ENCODE measurements around the gene MRPL39.
A peak's percentile ranks its signal among the peaks of the same experiment; 100 is the strongest.

MRPL39 gene

DNA sequence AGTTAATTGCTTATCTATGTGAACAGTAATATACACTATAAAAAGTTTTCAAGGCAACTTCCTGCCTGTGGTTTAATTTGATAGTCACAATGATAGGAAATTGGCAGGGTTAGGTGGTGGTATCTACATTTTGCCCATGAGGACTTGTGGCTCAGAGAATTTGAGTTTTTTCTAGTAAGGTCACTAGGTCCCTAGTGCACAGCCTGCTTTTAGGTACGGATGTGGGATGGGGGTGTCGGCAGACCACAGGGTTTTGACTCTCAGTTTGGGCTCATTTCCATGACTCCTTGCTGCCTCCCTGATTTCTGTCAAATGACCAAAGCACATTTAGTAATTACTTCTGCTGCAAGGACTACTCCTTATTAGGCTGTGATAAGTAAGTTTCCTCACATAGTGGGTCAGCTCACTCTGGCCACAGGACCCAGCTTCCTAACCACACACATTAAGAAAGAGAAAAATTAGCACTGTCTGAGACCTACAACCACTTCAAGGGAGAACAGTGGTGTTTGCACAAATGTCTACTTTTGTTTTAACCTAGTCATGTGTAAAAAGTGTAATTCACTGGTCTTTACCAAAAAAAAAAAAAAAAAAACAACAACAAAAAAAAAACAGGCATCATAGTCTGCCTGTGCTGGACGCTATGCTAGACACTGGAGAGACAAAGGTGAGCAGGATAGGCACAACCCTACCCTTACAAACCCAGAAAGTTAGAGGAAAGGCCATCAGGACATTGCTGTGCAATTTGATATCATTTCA is 43.7 kb downstream of the MRPL39 start:
- no peak for DNase-seq (ENCODE audit: insufficient read length, low spot score)
- TF ChIP-seq POLR2AphosphoS5 (IDR thresholded peaks at IDR 0.05; ENCODE audit: low read depth, low read length) = peak; percentile 91
- no peak for TF ChIP-seq SPI1 (IDR thresholded peaks at IDR 0.05; ENCODE audit: low read depth, low read length)
- no peak for TF ChIP-seq PAX5 (IDR thresholded peaks at IDR 0.05; ENCODE audit: insufficient read depth, low read length, severe bottlenecking)
- TF ChIP-seq TAF1 (IDR thresholded peaks at IDR 0.05; ENCODE audit: low read depth, low read length) = peak; percentile 66
- TF ChIP-seq POLR2A (IDR thresholded peaks at IDR 0.05; ENCODE audit: low read depth, low read length) = peak; percentile 89
- peak; percentile 82 for TF ChIP-seq POU2F2 (IDR thresholded peaks at IDR 0.05; ENCODE audit: low read depth, low read length)
- FAIRE-seq = peak; percentile 86

DNA sequence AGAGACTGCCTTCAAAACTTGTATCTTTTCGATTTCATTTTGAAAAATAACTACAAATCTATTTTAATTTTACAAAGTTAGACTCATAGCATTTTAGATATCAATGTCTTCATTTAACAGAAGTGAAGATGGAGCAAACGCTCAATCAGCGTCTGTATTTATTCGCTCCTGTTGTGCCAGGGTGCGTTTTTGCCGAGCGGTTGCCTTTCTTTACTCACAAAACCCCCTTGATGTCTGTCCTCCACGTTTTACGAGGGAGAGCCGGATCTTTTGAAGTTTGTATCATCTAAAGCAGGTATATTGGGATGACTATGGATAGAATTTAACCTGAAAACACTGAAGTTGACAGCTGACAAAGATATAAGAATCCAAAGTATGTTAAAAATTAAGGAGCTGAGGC is 44.6 kb downstream of the MRPL39 start:
- DNase-seq (ENCODE audit: insufficient read length, low spot score) (no peak), FAIRE-seq (no peak)
- TF ChIP-seq TAF1 (IDR thresholded peaks at IDR 0.05; ENCODE audit: low read depth, low read length) (no peak), POLR2AphosphoS5 (IDR thresholded peaks at IDR 0.05; ENCODE audit: low read depth, low read length) (no peak), POU2F2 (IDR thresholded peaks at IDR 0.05; ENCODE audit: low read depth, low read length) (no peak), SPI1 (IDR thresholded peaks at IDR 0.05; ENCODE audit: low read depth, low read length) (no peak), POLR2A (IDR thresholded peaks at IDR 0.05; ENCODE audit: low read depth, low read length) (no peak; the same call in 1 of the 2 replicates)

DNA sequence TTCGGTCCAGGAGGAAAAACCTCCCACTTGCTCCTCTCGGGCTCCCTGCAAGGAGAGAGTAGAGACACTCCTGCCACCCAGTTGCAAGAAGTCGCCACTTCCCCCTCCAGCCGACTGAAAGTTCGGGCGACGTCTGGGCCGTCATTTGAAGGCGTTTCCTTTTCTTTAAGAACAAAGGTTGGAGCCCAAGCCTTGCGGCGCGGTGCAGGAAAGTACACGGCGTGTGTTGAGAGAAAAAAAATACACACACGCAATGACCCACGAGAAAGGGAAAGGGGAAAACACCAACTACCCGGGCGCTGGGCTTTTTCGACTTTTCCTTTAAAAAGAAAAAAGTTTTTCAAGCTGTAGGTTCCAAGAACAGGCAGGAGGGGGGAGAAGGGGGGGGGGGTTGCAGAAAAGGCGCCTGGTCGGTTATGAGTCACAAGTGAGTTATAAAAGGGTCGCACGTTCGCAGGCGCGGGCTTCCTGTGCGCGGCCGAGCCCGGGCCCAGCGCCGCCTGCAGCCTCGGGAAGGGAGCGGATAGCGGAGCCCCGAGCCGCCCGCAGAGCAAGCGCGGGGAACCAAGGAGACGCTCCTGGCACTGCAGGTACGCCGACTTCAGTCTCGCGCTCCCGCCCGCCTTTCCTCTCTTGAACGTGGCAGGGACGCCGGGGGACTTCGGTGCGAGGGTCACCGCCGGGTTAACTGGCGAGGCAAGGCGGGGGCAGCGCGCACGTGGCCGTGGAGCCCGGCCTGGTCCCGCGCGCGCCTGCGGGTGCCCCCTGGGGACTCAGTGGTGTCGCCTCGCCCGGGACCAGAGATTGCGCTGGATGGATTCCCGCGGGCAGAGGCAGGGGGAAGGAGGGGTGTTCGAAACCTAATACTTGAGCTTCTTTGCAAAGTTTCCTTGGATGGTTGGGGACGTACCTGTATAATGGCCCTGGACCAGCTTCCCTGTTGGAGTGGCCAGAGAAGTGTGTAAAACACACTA is 45.3 kb downstream of the MRPL39 start:
- FAIRE-seq = peak; percentile 79
- DNase-seq (ENCODE audit: insufficient read length, low spot score) = peak; percentile 35
- TF ChIP-seq SPI1 (IDR thresholded peaks at IDR 0.05; ENCODE audit: low read depth, low read length) (peak; percentile 82), TAF1 (IDR thresholded peaks at IDR 0.05; ENCODE audit: low read depth, low read length) (peak; percentile 81), PAX5 (IDR thresholded peaks at IDR 0.05; ENCODE audit: insufficient read depth, low read length, severe bottlenecking) (no peak), POU2F2 (IDR thresholded peaks at IDR 0.05; ENCODE audit: low read depth, low read length) (peak; percentile 94), POLR2A (IDR thresholded peaks at IDR 0.05; ENCODE audit: low read depth, low read length) (peak; percentile 99), POLR2AphosphoS5 (IDR thresholded peaks at IDR 0.05; ENCODE audit: low read depth, low read length) (peak; percentile 99)

DNA sequence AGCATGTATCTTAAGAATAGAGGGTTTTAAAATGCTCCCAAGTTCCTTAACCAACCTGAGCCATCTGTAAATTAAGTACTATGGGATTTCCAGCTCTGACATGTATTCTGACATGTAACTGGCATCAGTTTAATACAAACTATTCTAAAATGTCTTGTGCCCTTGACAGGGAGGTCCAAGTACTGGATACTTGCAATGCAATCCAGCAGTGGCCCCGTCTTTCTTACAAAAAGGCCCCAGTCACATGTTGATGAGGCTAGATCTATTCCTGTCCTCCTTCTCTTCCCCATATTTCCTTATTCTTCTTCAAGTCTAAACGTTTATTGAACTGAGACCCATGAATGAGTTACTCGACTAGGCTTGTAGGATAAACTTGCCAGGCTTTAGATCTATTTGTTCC is 46.4 kb downstream of the MRPL39 start:
- TF ChIP-seq PAX5 (IDR thresholded peaks at IDR 0.05; ENCODE audit: insufficient read depth, low read length, severe bottlenecking) (no peak), SPI1 (IDR thresholded peaks at IDR 0.05; ENCODE audit: low read depth, low read length) (no peak)
- no peak for DNase-seq (ENCODE audit: insufficient read length, low spot score)
- peak; percentile 69 for FAIRE-seq

DNA sequence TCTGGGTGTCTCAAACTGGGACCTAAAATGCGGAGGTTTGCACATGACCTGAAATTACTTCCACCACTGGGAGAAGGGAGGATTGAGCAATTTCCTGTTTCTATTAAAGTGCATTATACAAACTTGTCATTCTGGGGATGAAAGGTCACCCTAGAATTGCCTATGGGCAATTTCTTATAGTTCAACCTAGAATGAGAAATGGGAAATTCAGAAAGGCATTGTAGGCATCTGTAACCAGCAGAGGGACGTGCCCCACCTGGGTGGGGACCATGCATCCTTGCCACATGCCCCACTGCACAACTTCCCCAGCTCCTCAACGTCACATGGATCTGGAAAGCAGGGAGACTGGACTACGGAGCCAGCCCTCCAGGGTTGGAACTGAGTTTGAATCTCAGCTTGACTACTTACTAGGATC is 47.0 kb downstream of the MRPL39 start:
- no peak for TF ChIP-seq POU2F2 (IDR thresholded peaks at IDR 0.05; ENCODE audit: low read depth, low read length)
- 0 out of 2 replicates have a peak, but pooled peaks have one; percentile 51 for TF ChIP-seq POLR2AphosphoS5 (IDR thresholded peaks at IDR 0.05; ENCODE audit: low read depth, low read length)
- FAIRE-seq (no peak), DNase-seq (ENCODE audit: insufficient read length, low spot score) (no peak)

DNA sequence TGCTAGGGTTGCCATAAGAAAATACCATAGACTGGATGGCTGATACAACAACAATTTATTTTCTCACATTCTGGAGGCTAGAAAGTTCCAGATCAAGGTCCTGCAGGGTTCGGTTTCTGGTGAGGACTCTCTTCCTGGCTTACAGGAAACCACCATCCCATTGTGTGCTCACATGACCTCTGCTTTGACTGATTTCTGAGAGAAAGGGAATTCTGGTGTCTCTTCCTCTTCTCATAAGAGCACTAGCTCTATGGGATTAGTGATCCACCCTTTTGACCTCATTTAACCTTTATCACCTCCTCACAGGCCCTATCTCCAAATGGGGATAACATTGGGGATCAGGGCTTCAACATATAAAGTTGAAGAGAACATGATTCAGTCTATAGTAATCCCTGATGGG is 47.5 kb downstream of the MRPL39 start:
- DNase-seq (ENCODE audit: insufficient read length, low spot score) = no peak
- no peak for FAIRE-seq
- TF ChIP-seq SPI1 (IDR thresholded peaks at IDR 0.05; ENCODE audit: low read depth, low read length) (0 out of 2 replicates have a peak, but pooled peaks have one; percentile 15), TAF1 (IDR thresholded peaks at IDR 0.05; ENCODE audit: low read depth, low read length) (no peak)

DNA sequence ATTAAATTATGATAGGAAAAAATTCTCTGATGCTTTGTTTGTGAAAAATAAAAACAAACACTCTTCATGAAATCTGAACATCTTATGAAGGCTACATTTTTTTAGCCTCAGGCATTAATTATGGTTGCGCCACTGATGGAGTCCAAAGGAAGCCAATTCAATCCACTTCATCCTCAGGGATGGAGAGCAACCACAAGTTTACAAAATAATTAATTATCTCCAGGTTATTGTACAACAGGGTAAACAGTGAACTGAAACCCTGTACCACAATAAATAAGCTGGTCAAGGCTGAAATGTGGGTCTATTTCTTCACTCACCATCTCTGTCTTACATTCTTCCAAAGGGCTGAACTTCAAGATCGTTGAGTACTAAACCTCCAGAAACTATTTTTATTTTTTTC is 49.2 kb downstream of the MRPL39 start:
- no peak for TF ChIP-seq POLR2AphosphoS5 (IDR thresholded peaks at IDR 0.05; ENCODE audit: low read depth, low read length)
- no peak for TF ChIP-seq SPI1 (IDR thresholded peaks at IDR 0.05; ENCODE audit: low read depth, low read length)
- TF ChIP-seq PAX5 (IDR thresholded peaks at IDR 0.05; ENCODE audit: insufficient read depth, low read length, severe bottlenecking) = no peak
- TF ChIP-seq POU2F2 (IDR thresholded peaks at IDR 0.05; ENCODE audit: low read depth, low read length) = no peak
- no peak for TF ChIP-seq TAF1 (IDR thresholded peaks at IDR 0.05; ENCODE audit: low read depth, low read length)
- TF ChIP-seq POLR2A (IDR thresholded peaks at IDR 0.05; ENCODE audit: low read depth, low read length) = no peak
- DNase-seq (ENCODE audit: insufficient read length, low spot score) = no peak
- FAIRE-seq = no peak

DNA sequence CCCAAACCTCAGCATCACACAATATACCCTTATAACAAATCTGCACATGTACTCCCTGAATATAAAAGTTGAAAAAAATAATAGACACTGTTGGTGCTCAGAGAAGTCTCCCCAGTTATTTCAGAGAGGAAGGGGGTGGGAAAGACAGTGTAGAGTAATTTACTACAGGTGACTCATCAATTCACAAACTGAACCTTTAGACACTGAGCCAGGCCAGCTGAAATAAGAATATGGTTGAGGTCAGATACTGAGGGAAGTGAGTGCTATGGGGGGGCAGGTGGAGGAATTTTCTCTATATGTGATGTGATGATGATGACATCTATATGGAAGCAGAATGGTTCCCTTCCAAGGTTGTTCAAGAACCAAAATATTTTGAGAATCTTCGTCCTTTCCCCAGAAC is 50.1 kb downstream of the MRPL39 start:
- no peak for FAIRE-seq
- TF ChIP-seq POLR2AphosphoS5 (IDR thresholded peaks at IDR 0.05; ENCODE audit: low read depth, low read length) (no peak), TAF1 (IDR thresholded peaks at IDR 0.05; ENCODE audit: low read depth, low read length) (no peak), POLR2A (IDR thresholded peaks at IDR 0.05; ENCODE audit: low read depth, low read length) (no peak), POU2F2 (IDR thresholded peaks at IDR 0.05; ENCODE audit: low read depth, low read length) (no peak), SPI1 (IDR thresholded peaks at IDR 0.05; ENCODE audit: low read depth, low read length) (no peak), PAX5 (IDR thresholded peaks at IDR 0.05; ENCODE audit: insufficient read depth, low read length, severe bottlenecking) (no peak)
- no peak for DNase-seq (ENCODE audit: insufficient read length, low spot score)

- no peak for TF ChIP-seq POLR2AphosphoS5 (IDR thresholded peaks at IDR 0.05; ENCODE audit: low read depth, low read length)
- TF ChIP-seq PAX5 (IDR thresholded peaks at IDR 0.05; ENCODE audit: insufficient read depth, low read length, severe bottlenecking) = no peak
- TF ChIP-seq SPI1 (IDR thresholded peaks at IDR 0.05; ENCODE audit: low read depth, low read length) = no peak
- TF ChIP-seq POLR2A (IDR thresholded peaks at IDR 0.05; ENCODE audit: low read depth, low read length) = no peak
- TF ChIP-seq TAF1 (IDR thresholded peaks at IDR 0.05; ENCODE audit: low read depth, low read length) = no peak
- no peak for TF ChIP-seq POU2F2 (IDR thresholded peaks at IDR 0.05; ENCODE audit: low read depth, low read length)
- DNase-seq (ENCODE audit: insufficient read length, low spot score) (no peak), FAIRE-seq (no peak)
Observed at GRCh38 chr21:25556091-25556490, 51.2 kb downstream of the MRPL39 start.
